ENCODE results near the gene CENPK.

The CENPK gene

DNA sequence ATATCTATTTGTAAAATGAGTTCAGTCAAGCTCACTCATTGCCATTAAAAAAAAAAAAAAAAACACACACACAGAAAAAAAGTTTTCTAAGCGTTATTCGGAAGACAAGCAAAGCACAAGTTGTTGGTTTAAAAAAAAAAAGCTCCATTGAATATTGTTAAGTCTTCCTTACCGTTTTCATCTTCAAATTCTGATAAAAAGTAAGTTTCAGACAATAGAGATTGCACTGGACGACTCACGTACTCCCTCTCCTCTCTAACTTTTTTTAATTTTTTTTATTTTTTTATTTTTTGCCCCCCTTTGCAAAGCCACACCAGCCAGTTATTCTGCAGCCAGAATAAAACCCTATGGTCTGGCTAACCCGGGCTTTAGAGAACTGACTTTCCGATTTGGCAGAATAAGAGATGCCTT lies 81.8 kb downstream of the CENPK start:
- H3K79me2 ChIP-seq (ENCODE audit: control insufficient read depth, insufficient read depth, low read length, unreplicated experiment), result peaks cover 44% of the 10 kb centered on the region
- peak overlapping the region; percentile 87 for H3K4me3 ChIP-seq (ENCODE audit: low read depth, low read length)
- H3K27ac ChIP-seq (ENCODE audit: low read depth, low read length), result peak overlapping the region; percentile 90

DNA sequence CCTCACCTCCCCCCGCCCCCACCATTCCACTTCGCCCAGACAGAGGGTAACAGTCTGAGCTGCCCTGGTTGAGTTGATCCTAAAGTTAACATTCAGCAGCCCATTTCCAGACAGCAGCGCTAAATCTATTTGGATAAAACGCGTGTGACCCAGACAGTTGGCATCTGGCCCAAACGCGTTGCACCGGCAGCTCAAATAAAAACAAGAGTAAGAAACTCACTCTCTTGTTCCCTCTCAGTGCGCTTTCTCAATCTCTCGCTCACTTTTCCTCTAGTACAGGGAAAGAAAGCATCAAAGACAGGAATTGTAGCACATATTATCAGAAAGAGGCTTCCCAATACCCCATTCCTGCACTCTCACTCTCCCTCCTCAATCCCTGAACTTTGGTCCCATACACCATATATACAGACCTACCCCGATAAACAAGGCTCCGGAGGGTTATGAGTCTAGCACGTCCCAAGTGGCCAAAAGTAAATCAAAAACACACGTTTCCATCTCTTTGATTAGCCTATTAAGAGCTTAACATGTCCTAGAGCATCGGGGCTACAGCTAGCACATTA lies 82.6 kb downstream of the CENPK start:
- H2AFZ ChIP-seq (ENCODE audit: low read length, unreplicated experiment), result peak overlapping the region; percentile 59
- no peaks in the 10 kb centered on the region for H3K27me3 ChIP-seq (ENCODE audit: insufficient read depth, low read length)
- H3K79me2 ChIP-seq (ENCODE audit: control insufficient read depth, insufficient read depth, low read length, unreplicated experiment), result peaks cover 51% of the 10 kb centered on the region
- H3K4me3 ChIP-seq (ENCODE audit: low read depth, low read length), result peak overlapping the region; percentile 87
- H3K4me1 ChIP-seq (ENCODE audit: control insufficient read depth, insufficient read depth, low read length, unreplicated experiment), result peaks cover 32% of the 10 kb centered on the region
- no peaks in the 10 kb centered on the region for H3K36me3 ChIP-seq (ENCODE audit: insufficient read depth, low read length)
- H3K27ac ChIP-seq (ENCODE audit: low read depth, low read length), result peak overlapping the region; percentile 90

More for the DNA sequence above, 81.8 kb downstream of the CENPK start:
- H3K4me1 ChIP-seq (ENCODE audit: control insufficient read depth, insufficient read depth, low read length, unreplicated experiment), result peaks cover 27% of the 10 kb centered on the region
- H2AFZ ChIP-seq (ENCODE audit: low read length, unreplicated experiment), result peak overlapping the region; percentile 63
- H3K27me3 ChIP-seq (ENCODE audit: insufficient read depth, low read length), result no peaks in the 10 kb centered on the region
- no peaks in the 10 kb centered on the region for H3K36me3 ChIP-seq (ENCODE audit: insufficient read depth, low read length)

DNA sequence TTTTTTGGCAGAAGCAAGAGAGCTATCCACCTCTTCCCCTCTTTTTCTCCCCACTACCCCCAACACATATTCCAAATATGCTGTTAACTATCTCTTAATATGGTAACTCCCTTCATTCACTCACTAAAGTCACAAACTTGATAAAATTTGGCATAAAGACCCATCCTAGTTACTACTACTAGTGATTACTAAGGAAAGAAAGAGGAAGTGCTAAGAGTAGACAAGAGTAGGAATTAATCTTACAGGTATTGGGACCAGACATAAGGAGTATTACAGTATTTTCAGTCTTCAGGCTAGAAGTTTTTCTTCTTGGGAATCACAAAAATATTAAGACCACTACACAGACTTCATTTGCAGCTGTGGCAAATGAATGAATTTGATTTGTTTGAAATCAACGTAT lies 83.4 kb downstream of the CENPK start:
- peak overlapping the region; percentile 90 for H3K27ac ChIP-seq (ENCODE audit: low read depth, low read length)
- peak overlapping the region; percentile 59 for H2AFZ ChIP-seq (ENCODE audit: low read length, unreplicated experiment)
- no peaks in the 10 kb centered on the region for H3K27me3 ChIP-seq (ENCODE audit: insufficient read depth, low read length)
- H3K4me3 ChIP-seq (ENCODE audit: low read depth, low read length), result peak overlapping the region; percentile 87
- H3K36me3 ChIP-seq (ENCODE audit: insufficient read depth, low read length), result no peaks in the 10 kb centered on the region
- H3K79me2 ChIP-seq (ENCODE audit: control insufficient read depth, insufficient read depth, low read length, unreplicated experiment), result peaks cover 55% of the 10 kb centered on the region
- peaks cover 39% of the 10 kb centered on the region for H3K4me1 ChIP-seq (ENCODE audit: control insufficient read depth, insufficient read depth, low read length, unreplicated experiment)

DNA sequence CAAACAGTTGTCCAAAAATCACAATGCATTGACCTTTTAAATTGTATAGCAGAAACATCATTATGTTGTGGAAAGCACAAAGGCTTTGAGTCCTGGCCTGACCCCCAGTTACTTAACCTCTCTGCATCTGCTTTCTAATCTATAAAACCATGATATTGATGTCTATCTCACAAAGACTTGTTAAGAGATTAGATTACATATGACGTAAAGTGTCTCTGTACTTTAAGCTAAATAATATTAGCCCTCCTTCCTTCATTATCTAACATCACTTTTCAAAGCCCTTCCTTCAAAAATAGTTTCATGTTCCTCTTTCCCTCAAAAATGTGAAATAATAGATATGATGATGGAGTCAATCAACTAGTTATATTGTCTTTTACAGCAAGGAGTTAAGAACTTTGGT lies 84.6 kb downstream of the CENPK start:
- peaks cover 46% of the 10 kb centered on the region for H3K4me1 ChIP-seq (ENCODE audit: control insufficient read depth, insufficient read depth, low read length, unreplicated experiment)
- H3K79me2 ChIP-seq (ENCODE audit: control insufficient read depth, insufficient read depth, low read length, unreplicated experiment), result peaks cover 64% of the 10 kb centered on the region
- H3K27ac ChIP-seq (ENCODE audit: low read depth, low read length), result peak overlapping the region; percentile 90; the same call in 1 of the 2 replicates
- no peaks in the 10 kb centered on the region for H3K36me3 ChIP-seq (ENCODE audit: insufficient read depth, low read length)
- peak overlapping the region; percentile 87 for H3K4me3 ChIP-seq (ENCODE audit: low read depth, low read length)
- peak overlapping the region; percentile 20 for H2AFZ ChIP-seq (ENCODE audit: low read length, unreplicated experiment)
- no peaks in the 10 kb centered on the region for H3K27me3 ChIP-seq (ENCODE audit: insufficient read depth, low read length)

DNA sequence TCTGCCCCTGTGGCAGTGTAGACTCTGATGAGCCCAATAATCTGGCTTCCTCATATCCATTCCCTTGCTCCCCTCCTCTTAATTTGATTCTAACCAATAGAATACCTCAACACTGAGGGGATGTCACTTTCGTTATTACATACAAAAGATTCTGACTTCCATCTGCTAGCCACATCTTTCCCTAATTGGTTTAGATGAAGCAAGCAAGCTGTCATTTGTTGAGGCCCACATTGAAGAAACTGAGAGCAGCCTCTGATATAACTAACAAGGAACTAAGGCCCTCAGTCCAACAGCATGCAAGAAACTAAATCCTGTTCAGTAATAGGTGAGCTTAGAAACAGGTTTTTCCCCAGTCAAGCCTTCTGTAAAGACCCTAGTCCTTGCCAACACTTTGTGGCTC lies 87.1 kb downstream of the CENPK start:
- peaks cover 85% of the 10 kb centered on the region for H3K79me2 ChIP-seq (ENCODE audit: control insufficient read depth, insufficient read depth, low read length, unreplicated experiment)
- H3K36me3 ChIP-seq (ENCODE audit: insufficient read depth, low read length), result no peaks in the 10 kb centered on the region
- H3K27me3 ChIP-seq (ENCODE audit: insufficient read depth, low read length), result no peaks in the 10 kb centered on the region
- H3K4me1 ChIP-seq (ENCODE audit: control insufficient read depth, insufficient read depth, low read length, unreplicated experiment), result peaks cover 45% of the 10 kb centered on the region
- no peak overlapping the region for H3K27ac ChIP-seq (ENCODE audit: low read depth, low read length)
- no peak overlapping the region for H3K4me3 ChIP-seq (ENCODE audit: low read depth, low read length)
- H2AFZ ChIP-seq (ENCODE audit: low read length, unreplicated experiment), result peak overlapping the region; percentile 1

DNA sequence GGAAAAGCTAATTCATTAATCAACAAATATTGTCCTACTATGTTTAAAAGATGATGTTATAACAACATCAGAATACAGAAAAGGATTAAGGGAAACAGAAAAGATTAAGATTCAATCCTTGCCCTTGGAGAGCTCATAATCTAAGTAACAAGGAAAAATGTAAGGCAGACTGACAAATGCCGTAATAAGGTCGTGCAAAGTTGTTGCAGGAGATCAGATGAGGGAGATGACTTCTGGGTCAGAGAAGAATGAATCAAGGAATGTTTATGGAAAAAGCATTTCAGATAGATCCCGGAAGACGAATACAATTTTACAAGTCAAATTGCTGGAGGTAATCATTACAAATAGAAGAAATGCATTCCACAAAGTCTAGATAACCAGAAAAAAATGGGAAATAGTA lies 87.6 kb downstream of the CENPK start:
- H3K4me1 ChIP-seq (ENCODE audit: control insufficient read depth, insufficient read depth, low read length, unreplicated experiment), result peaks cover 48% of the 10 kb centered on the region
- H3K36me3 ChIP-seq (ENCODE audit: insufficient read depth, low read length), result no peaks in the 10 kb centered on the region
- H3K79me2 ChIP-seq (ENCODE audit: control insufficient read depth, insufficient read depth, low read length, unreplicated experiment), result peaks cover 84% of the 10 kb centered on the region
- no peak overlapping the region for H3K4me3 ChIP-seq (ENCODE audit: low read depth, low read length)
- H2AFZ ChIP-seq (ENCODE audit: low read length, unreplicated experiment), result no peak overlapping the region
- H3K27me3 ChIP-seq (ENCODE audit: insufficient read depth, low read length), result no peaks in the 10 kb centered on the region
- H3K27ac ChIP-seq (ENCODE audit: low read depth, low read length), result 0 out of 2 replicates have a peak overlapping the region, but pooled peaks have one; percentile 46

DNA sequence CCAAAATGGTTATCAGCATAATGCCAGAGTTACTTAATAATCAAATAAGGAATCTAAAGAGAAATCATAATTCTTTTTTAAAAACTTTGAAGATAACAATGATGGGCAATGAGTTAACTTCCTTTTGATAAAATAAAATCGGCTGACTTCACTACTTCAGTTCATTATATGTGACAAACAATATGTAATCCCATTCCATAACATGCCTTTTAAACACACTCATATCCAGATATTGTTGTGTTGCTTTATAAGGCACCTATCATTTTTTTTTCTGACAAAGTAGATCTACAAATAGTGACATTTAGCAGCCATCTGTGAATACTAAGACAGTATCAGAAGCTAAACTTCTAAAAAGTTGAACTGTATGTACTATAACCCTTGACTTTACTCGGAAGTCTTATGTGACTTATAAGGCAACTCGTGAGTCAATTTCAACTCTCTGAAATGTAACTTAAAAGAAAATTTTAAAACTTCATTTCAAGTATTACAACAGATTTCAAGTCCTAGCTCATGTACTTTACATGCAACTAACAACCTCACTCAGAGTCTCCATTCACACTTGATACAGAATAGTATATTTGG lies 88.7 kb downstream of the CENPK start:
- Histone ChIP-seq H3K36me3 (ENCODE audit: insufficient read depth, low read length) (no peaks in the 10 kb centered on the region), H3K27ac (ENCODE audit: low read depth, low read length) (peak overlapping the region; percentile 46), H3K27me3 (ENCODE audit: insufficient read depth, low read length) (no peaks in the 10 kb centered on the region), H2AFZ (ENCODE audit: low read length, unreplicated experiment) (peak overlapping the region; percentile 26), H3K79me2 (ENCODE audit: control insufficient read depth, insufficient read depth, low read length, unreplicated experiment) (peaks cover 75% of the 10 kb centered on the region), H3K4me1 (ENCODE audit: control insufficient read depth, insufficient read depth, low read length, unreplicated experiment) (peaks cover 45% of the 10 kb centered on the region), H3K4me3 (ENCODE audit: low read depth, low read length) (peak overlapping the region; percentile 31)

DNA sequence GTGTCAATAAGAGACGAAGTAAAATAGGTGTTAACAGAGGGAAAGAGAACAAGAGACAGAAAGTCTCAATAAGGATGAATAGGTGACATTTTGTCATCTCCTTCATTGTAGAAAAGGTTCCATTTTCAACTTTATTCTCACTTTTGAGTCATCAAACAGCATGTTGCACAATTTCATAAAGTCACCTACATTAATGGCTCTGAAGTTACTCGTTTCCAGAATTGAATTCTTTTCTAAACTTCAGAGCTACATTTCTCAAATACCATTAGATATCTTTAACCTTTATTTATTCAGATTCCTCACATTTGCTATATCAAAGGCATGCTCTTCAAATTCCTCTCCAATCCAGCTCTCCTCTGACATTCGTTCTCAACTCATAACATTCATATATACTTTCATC lies 94.3 kb downstream of the CENPK start:
- Histone ChIP-seq H2AFZ (ENCODE audit: low read length, unreplicated experiment) (peak overlapping the region; percentile 5), H3K36me3 (ENCODE audit: insufficient read depth, low read length) (no peaks in the 10 kb centered on the region), H3K4me3 (ENCODE audit: low read depth, low read length) (no peak overlapping the region; the same call in 1 of the 2 replicates), H3K79me2 (ENCODE audit: control insufficient read depth, insufficient read depth, low read length, unreplicated experiment) (peaks cover 35% of the 10 kb centered on the region), H3K27me3 (ENCODE audit: insufficient read depth, low read length) (no peaks in the 10 kb centered on the region), H3K27ac (ENCODE audit: low read depth, low read length) (no peak overlapping the region), H3K4me1 (ENCODE audit: control insufficient read depth, insufficient read depth, low read length, unreplicated experiment) (peaks cover 15% of the 10 kb centered on the region)
